GM20431 (cell line): ENCODE results near the gene PLCG1.

ENCODE experiments used
- in situ Hi-C: fragments of 300-500 bp; cut with MseI, MboI; formaldehyde crosslinking; loops from one replicate; pipeline ENCODE4 v1.15.0; 2020; ENCODE audit warnings: low sequenced_read_pairs; ENCODE audit not compliant: unreplicated experiment

The PLCG1 gene

GRCh38 chr20:41201760-41202159 lies 64.4 kb downstream of the PLCG1 start:
- in situ Hi-C loops: no loop called here

- in situ Hi-C loops: no loop called here
These were observed 65.1 kb downstream of the PLCG1 start for GRCh38 chr20:41202426-41202825.

- in situ Hi-C loops: no loop called here
These were observed 66.3 kb downstream of the PLCG1 start for GRCh38 chr20:41203660-41204059.

- in situ Hi-C loops: no loop called here
These were observed 67.2 kb downstream of the PLCG1 start for GRCh38 chr20:41204304-41205265.

GRCh38 chr20:41205313-41205712 lies 68.0 kb downstream of the PLCG1 start:
- in situ Hi-C loops: no loop called here

GRCh38 chr20:41213150-41213820 lies 75.9 kb downstream of the PLCG1 start:
- in situ Hi-C loops: no loop called here

GRCh38 chr20:41214202-41214601 lies 76.9 kb downstream of the PLCG1 start:
- in situ Hi-C loops: no loop called here

GRCh38 chr20:41214666-41215065 lies 77.3 kb downstream of the PLCG1 start:
- in situ Hi-C loops: no loop called here

GRCh38 chr20:41217422-41217821 lies 80.1 kb downstream of the PLCG1 start:
- in situ Hi-C loops: no loop called here

- in situ Hi-C loops: no loop called here
These were observed 81.1 kb downstream of the PLCG1 start for GRCh38 chr20:41218466-41218865.

GRCh38 chr20:41219824-41220223 lies 82.5 kb downstream of the PLCG1 start:
- in situ Hi-C loops: no loop called here

GRCh38 chr20:41221614-41222218 lies 84.4 kb downstream of the PLCG1 start:
- in situ Hi-C loops: no loop called here

GRCh38 chr20:41222296-41222695 lies 85.0 kb downstream of the PLCG1 start:
- in situ Hi-C loops: no loop called here

- in situ Hi-C loops: no loop called here
These were observed 85.4 kb downstream of the PLCG1 start for GRCh38 chr20:41222703-41223102.

- in situ Hi-C loops: no loop called here
These were observed 85.8 kb downstream of the PLCG1 start for GRCh38 chr20:41223112-41223511.

GRCh38 chr20:41224281-41224680 lies 86.9 kb downstream of the PLCG1 start:
- in situ Hi-C loops: no loop called here

- in situ Hi-C loops: no loop called here
These were observed 87.7 kb downstream of the PLCG1 start for GRCh38 chr20:41225091-41225490.

- in situ Hi-C loops: no loop called here
These were observed 89.1 kb downstream of the PLCG1 start for GRCh38 chr20:41226426-41226825.
